B cell (primary cell): ENCODE measurements around the gene COL5A2.

Source experiments
- CTCF ChIP-seq: fragments of 200-600 bp; IDR thresholded peaks from one replicate; pipeline ENCODE4 v1.8.0; 2022; ENCODE audit warnings: antibody characterized with exemption, mild to moderate bottlenecking
- EZH2 ChIP-seq: IDR thresholded peaks from 2 replicates; pipeline ENCODE4 v1.6.1; 2012; ENCODE audit warnings: borderline replicate concordance, low read depth, mild to moderate bottlenecking, moderate library complexity, low read length; ENCODE audit not compliant: insufficient read depth, poor library complexity, severe bottlenecking

GRCh38 chr2:189152483-189152882 lies 27.1 kb downstream of the COL5A2 start:
- TF ChIP-seq CTCF (no peak), EZH2 (no peak)
